ENCODE measurements around the gene MRPL38. TPM values are rescaled to one million over a fixed set of nuclear protein-coding genes. Genes with fewer than 3 reads are reported as not detected.
"Not testable (repeated sequence)": the region's sequence is repeated elsewhere in the genome, so short reads cannot be mapped to it uniquely, and the experiment has no call there.

Gene MRPL38
- total RNA-seq, 1 experiment from 2014 or later, result 102 TPM

DNA sequence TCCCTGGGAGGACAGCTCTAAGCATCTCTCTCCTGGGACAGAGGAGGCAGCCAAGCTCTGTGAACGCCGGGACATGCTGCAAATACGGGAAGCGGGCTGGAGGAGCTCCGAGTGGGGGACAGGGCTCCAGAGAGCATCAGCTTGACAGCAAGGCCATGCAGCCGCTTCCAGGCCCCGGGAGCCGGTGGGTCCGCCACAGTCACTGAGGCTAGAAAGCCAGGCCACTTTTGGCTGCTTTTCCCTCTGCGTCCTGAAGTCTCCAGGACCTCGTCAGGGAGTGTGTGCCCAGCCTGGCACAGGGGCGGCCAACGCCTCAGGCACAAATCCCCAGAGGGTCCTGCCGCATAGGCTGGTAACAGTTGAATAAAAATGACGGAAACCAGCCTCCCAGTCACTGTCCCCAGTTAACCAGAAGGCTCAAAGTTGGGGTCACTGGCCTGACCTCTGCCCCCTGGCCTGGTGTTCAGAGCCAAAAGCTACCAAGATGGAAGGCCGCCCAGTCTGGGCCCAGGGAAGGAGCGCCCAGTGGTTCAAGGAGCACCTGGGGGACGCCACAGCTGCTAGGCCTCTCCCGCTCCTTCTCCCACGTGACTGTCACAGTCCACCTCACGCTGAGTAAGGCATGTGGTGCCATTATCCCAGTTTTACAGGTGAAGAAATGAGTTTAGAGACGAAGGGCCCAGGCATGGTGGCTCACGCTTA is 4.8 kb downstream of the MRPL38 start:
- DNase-seq (ENCODE audit: low spot score), result no peak
- in situ Hi-C loops (cut with HindIII; ENCODE audit: low sequenced_read_pairs), result loop anchor here (10.0 to 25.0 kb wide), 2 partner anchors 137 to 355 kb away; partner anchors contain the start of gene EVPL

DNA sequence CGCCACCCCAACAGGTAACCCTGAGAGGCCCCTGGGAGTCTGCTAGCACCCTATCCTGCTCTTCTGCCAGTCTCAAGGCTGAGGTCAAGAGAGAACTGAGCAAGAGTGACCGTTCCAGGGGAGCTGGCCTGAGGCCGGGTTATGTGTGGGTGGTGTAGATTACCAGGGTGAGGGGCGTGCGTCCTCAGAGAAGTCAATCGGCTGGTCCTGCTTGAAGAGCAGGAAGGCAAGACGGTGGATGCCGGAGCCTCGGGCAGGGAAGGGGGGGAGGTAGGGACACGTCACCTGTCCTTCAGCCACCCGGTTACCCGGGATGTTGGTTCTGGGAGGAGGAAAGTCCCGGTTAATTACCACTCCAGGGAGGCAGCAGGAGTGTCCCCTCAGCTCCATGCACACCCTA is 5.3 kb downstream of the MRPL38 start:
- DNase-seq (ENCODE audit: low spot score), result no peak
- in situ Hi-C loops (cut with HindIII; ENCODE audit: low sequenced_read_pairs), result no loop called here

DNA sequence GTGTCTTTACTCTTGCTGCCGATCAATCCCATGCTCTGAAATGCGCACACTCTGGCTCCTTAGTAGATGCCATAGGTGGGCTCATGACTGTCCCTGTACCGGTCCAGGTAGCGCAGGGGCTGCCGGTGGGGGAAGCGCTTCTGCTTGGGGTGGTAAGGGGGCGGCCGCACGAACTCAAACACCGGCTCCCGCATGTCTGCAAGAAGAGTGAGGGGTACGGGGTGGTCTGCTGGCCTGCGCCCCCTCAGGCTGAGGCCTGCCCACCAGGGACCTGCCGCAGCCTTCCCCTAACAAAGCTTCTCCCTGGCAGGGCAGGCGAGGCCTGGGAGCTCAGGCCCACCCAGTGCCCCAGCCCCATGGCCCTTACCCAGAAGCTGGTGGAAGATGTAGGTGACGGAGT is 5.9 kb downstream of the MRPL38 start:
- in situ Hi-C loops (cut with HindIII; ENCODE audit: low sequenced_read_pairs), result no loop called here

DNA sequence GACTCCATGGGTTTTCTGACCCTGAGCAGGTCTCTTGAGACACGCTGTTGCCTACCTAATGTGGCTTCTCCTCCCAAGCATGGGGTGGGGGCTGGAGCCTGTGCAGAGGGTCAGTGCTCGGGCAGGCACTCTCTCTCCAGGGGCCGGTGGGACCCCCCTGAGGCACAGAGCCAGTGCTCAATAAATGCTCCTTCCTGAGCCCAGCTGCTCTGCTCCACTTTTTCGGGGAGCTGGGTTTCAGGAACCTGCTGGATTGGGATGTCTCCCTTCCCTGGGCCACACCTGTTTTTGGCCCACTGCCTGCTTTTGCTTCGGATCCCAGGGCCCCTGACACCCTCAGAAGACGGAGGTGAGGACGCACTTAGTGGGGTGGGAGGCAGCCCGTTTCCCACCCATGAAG is 6.6 kb downstream of the MRPL38 start:
- DNase-seq (ENCODE audit: low spot score), result no peak
- in situ Hi-C loops (cut with HindIII; ENCODE audit: low sequenced_read_pairs), result no loop called here

More for the DNA sequence above, 5.9 kb downstream of the MRPL38 start:
- DNase-seq (ENCODE audit: low spot score), result no peak

DNA sequence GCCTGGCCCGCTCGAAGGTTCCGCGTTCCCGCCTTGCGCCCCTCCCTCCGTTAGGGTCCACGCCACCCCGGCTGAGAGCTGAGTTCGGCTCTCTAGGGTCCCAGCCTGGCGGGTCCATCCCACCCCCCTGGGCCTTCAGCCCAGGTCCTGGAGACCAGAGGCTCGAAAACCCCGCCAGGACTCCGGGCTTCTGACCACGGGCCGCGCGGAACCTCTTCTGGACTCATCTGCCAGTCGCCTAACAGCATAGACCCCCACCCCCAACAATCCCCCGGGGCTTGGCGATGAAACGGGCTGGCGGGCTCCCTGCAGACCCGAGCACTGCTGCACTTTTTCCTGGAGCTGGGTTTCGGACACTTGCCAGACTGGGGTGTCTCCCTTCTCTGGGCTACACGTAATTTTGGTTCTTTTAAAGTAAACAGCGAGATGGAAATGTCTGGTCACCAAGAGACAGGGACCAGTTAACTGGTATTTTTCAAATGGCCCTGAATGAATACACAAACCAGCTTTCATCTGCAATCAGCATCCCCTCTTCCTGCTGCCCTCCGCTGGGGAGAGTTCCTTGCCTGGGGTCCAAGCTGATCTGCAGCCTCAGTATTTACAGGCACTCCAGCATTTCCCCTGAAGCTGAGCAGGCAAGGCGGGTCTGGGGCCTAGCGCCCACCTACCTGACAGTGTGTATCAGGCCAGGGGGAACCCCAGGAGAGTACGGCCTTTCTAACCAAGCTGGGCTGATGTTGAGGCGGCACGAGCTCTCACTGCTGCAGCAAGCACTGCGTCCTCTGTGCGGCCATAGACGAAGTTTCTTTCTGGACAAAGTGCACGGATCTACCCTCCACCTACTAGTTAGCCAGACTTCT is 7.3 kb downstream of the MRPL38 start:
- in situ Hi-C loops (cut with HindIII; ENCODE audit: low sequenced_read_pairs), result no loop called here
- DNase-seq (ENCODE audit: low spot score), result no peak

DNA sequence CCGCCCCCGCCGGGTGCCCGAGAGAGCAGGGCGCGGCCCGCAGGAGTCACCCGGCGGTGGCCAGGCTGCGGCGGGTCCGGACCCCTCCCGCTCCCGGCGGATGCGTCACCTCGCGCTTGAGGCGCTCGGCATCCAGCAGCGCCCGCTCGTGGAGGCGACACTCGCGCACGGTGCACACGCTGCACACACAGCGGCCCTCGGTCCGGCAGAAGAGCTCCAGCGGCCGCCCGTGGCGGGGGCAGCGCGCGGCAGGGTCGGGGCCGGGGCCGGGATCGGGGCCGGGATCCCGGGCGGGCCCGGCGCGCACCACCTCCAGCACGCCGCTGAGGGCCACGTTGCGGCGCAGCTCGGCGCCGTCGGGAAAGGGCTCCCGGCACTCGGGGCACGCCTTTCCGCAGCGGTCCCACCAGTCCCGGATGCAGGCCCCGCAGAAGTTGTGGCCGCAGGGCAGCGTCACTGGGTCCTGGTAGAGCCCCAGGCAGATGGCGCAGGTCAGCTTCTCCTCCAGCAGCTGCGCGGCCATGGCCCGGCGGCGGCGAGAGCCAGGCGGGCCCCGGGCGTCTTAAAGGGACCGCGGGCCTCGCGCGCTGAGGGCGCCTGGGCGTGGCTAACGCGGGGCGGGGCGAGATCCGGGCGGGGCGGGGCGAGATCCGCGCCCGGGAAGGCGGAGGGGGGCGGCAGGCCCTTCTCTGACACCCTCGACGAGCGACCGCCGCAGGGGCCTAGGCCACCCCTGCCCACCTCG is 8.1 kb downstream of the MRPL38 start, which contains the start of gene TRIM65:
Gene TRIM65, minus strand, starts transcription at position 537 of the 745 bp plus-strand sequence. Its CDS starts 14 bp downstream, at position 523.
- DNase-seq (ENCODE audit: low spot score), result peak; percentile 77
- in situ Hi-C loops (cut with HindIII; ENCODE audit: low sequenced_read_pairs), result no loop called here

DNA sequence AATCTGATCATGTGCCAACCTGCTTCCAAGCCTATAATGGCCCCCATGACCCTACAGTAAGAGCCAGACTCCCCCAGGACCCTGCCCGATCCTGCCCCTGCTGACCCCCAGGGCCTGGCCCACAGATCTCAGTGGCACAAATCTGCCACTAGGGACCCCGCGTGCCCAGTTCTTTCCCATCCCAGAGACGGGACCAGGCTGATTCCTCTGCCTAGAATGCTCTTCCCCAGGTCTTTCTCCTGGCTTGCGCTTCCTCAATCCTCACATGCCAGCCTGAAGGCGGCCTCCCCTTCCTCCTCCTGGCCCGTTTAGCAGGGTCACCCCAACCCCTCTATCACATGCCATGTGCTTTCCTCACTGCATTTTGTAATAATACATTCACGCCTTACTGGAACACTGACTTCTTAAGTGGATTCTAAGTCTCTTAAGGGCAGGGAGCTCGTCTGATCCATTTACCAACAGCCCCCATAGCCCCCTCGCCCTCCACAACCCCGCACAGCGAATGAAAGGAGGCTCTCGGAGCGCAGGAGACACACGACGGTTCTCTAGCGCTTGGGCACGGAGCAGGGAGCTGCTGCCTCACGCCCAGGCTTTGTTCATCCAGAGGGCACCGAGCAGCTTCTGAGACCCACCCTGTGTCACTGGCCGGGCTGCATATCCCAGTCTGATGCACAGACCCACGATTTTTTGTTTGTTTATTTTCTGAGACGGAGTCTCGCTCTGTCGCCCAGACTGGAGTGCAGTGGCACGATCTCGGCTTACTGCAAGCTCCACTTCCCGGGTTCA is 9.1 kb downstream of the MRPL38 start:
- peak; percentile 26 for DNase-seq (ENCODE audit: low spot score)
- in situ Hi-C loops (cut with HindIII; ENCODE audit: low sequenced_read_pairs), result no loop called here

DNA sequence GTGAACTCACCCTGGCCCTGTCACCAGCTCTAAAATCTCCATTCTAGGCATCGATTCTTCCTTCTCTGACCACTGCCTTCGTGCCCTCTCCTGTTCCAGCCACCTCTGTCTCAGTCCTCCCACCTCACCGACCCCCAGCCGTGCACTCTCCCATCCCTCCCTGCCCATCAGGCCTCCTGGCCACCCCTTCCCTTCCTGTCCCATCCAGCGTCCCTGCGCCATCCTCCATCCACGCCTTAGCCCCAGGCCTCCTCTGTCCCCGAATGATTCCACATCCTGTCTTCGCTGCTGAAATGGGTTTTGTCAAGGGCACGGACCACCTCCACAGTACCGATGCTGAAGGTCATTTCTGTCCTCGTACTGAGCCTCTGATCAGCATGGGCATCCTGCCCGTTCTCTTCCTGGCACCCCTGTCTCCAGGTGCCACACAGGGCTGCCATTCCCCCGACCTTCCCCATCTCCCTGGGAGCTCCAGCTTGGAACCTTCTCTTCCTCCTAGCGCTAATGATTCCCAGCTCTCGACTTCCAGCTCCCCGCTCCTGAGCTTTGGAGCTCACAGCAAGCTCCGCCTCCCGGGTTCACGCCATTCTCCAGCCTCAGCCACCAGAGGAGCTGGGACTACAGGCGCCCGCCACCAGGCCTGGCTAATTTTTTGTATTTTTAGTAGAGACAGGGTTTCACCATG is 10.5 kb downstream of the MRPL38 start:
- peak; percentile 52 for DNase-seq (ENCODE audit: low spot score)
- in situ Hi-C loops (cut with HindIII; ENCODE audit: low sequenced_read_pairs), result no loop called here

DNA sequence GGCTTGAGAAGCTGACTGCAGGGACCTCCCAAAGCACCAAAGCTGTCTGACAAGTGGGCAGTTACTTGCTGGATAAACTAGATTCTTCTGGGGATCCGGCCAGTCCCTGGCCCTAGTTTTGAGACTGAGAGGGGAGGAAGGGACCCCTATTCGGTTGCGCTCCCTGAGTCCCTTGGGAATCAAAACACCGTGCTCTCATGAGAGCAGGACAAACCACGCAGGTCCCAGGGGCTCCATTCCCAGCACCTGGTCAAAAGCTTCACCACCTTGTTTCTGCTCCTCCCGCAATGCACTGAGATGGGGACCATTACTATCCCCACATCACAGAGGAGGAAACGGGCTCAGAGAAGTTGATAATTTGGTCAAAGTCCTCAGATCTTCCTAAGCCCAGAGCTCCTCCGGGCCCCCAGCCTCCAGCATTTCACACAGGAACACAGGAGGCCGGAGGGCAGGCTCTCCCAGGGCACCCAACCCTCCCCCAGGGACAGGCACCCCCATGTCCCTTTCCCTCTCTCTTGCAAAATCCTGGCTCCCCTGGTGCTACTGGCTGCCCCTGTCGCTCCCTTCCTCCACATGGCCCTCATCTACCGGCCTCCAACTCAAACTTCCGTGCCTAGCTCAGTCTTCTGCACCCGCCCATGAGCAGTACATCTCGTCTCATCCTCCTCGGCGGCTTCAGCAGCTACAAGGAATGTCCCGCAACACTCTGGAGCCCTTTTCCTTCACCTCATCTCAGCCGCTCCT is 11.2 kb downstream of the MRPL38 start:
- no peak for DNase-seq (ENCODE audit: low spot score)
- in situ Hi-C loops (cut with HindIII; ENCODE audit: low sequenced_read_pairs), result no loop called here

DNA sequence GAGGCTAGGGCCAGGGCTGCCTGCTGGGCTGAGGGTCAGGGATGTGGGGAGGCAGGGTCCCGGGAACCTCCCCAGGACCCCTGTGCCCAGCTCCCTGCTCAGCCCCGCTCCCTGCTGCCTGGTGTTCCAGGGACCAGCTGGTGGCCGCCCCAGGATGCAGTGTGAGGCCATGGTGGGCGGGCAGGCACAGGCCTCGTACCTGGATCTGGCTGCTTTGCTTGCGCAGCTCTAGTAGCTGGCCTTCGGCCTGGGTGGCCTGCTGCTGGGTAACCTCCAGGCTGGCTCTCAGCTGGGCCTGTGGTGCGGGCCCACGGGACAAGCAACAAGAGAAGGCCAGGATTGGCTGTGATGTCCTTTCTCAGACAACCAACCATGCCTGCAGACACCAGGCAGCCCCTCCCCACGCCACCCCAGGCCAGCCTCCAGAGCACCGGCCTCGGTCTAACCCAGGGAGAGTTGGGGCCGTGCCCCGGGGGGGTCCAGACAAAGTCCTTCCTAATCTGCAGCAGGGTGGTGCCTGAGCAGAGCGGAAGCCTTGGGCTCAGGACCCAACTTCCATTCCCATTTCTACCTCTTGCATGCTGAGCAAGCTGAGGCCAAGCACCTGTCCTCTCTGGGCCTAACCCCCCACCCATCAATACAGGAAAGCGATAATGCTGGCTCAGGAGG is 12.0 kb downstream of the MRPL38 start:
- in situ Hi-C loops (cut with HindIII; ENCODE audit: low sequenced_read_pairs), result no loop called here
- peak; percentile 28 for DNase-seq (ENCODE audit: low spot score)

DNA sequence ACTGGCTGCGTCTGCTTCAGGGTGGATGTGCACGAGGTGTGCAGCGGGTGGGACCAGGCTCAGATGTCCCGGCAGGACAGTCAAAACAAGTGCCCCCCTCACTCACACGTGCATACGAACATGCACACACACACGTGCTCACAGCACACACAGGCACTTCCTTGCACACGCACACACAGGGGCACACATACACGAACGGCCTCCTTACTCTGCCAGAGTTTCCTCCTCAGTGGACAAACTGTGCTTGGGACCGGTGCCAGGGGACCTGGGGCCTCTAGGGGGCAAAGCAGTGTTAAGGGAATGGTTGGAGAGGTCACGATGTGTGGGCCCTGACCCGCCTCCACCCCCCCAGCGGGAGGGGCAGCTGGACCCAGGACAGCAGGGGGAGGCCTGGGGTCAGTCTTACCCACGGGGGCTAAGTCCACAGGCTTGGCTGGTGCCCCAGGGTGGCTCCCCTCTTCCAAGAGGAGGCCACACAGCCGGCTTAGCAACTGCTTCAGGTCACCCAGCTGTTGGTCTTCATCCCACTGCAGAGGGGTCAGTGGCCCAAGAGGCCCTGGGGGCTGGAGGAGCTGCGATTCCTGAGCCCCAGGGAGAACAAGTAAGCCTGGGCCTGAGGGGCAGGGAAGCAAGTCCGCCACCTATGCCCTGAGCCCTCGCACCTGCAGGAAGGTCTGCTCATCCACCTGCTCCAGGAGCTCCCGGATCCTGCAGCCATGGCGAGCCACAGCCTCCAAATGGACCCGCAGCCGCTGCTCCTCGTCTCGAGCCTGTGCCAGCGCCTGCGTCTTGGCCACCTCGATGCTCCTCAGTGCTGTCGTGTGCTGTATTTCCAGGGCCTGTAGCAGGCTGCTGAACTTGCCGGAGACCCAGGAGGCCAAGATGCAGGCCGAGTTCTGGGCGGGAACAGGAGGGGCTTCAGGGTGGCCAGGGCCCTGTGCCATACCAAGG is 12.8 kb downstream of the MRPL38 start:
- in situ Hi-C loops (cut with HindIII; ENCODE audit: low sequenced_read_pairs), result no loop called here
- no peak for DNase-seq (ENCODE audit: low spot score)

DNA sequence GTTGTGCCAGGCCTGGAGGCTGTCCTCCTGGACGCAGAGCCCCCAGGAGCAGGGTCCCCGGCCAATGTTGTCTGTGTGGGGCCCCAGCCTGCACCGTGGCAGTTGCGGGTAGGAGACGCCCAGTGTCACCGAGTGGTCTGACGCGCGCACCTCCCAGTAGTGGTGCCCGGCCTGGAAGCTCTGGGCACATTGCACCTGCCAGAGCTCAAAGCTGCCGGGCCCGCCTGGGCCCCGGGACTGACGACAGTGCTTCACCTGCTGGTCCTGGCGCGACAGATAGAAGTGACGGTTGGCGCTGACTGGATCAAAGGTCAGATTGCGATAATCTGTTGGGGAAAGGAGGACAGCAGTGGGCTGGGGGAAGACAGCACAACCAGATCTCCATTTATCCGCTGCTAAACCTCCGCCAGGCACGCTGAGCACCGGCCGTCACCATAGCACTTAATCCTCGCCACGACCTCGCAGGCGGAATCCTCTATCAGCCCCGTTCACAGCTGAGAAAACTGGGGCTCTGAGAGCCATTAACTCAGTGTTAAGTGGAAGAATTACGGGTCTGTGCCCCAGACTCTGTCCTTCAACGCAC is 13.6 kb downstream of the MRPL38 start:
- in situ Hi-C loops (cut with HindIII; ENCODE audit: low sequenced_read_pairs), result no loop called here
- no peak for DNase-seq (ENCODE audit: low spot score)

DNA sequence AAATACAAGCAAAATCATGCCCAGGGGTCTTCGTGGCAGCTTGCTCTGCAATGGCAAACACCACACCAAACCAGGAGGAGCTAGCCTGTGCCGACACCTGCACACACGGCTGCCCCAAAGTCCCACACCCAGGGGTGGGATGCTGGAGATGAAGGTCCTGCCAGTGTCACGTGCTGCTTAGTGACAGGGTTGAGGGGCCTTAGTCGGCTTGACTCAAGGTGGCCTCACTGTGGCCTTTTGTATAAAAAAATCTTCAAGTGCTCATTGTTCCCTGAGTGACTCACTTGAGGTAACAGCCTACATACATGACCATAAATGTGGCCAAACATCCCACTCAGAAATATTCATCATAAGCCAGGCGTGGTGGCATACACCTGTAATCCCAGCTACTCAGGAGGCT is 15.2 kb downstream of the MRPL38 start:
- no peak for DNase-seq (ENCODE audit: low spot score)
- in situ Hi-C loops (cut with HindIII; ENCODE audit: low sequenced_read_pairs), result no loop called here

DNA sequence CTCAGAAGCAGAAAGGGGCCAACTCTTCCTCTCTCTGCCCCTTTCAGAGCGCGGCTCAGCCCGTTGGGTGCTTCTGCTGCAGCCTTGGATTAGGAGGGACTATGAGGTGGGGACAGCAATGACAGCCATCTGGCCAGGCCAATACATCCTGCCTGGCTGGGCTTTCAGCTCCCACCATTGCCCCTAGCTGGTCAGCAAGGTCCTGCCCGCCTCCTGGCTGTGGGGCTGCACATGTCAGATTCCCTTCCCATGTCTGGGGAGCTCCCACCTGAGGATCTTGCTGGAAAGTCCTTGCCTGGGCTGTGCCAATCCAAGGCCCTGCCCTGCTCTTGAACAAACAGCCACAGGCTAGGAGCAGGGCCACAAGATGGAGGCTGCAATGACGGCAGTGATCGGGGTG is 16.2 kb downstream of the MRPL38 start:
- in situ Hi-C loops (cut with HindIII; ENCODE audit: low sequenced_read_pairs), result no loop called here
- no peak for DNase-seq (ENCODE audit: low spot score)

DNA sequence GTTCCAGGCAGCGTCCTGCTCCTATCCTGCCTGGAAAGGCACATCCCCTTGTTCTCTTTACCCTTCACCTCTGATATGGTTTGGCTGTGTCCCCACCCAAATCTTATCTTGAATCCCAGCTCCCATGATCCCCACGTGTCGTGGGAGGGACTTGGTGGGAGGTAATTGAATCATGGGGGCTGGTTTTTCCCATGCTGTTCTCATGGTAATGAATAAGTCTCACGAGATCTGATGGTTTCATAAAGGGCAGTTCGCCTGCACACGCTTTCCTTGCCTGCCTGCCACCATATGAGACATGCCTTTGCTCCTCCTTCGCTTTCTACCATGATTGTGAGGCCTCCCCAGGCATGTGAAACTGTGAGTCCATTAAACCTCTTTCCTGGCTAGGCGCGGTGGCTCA is 18.8 kb downstream of the MRPL38 start:
- in situ Hi-C loops (cut with HindIII; ENCODE audit: low sequenced_read_pairs), result not testable (repeated sequence)

DNA sequence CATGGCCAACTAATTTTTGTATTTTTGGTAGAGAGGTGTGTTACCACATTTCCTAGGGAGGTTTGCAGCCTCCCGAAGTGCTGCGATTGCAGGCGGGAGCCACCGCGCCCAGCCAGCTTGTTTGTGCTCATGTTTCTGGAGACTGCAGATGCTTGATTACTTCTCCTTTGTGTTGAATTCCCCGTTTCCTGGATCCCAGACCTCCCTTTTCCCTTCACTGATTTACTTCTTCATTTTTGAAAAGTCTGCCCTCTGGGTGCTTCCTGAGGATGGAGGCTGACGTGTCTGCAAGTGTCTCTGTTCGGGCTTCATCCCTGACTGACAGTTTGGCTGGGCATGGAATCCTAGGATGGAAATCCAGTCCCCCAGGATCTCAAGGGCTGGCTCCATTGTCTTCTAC is 19.3 kb downstream of the MRPL38 start:
- in situ Hi-C loops (cut with HindIII; ENCODE audit: low sequenced_read_pairs), result no loop called here
- DNase-seq (ENCODE audit: low spot score), result no peak

More for the DNA sequence above, 18.8 kb downstream of the MRPL38 start:
- DNase-seq (ENCODE audit: low spot score), result not testable (repeated sequence)

Data from G401 (cell line).